Testis (tissue), 2 donors: Measurements from ENCODE around the gene SOX18.

Experiments used
- POLR2A ChIP-seq: fragments of 450-650 bp; IDR thresholded peaks from one replicate; pipeline ENCODE4 v1.6.1; 2017; ENCODE audit warnings: antibody characterized with exemption, mild to moderate bottlenecking, moderate library complexity
- TF ChIP-seq, protein P1 (sequence below), 3 experiments: fragments of 450-650 bp in 2 of 3; fragments of 200-600 bp in 1 of 3; sonication (generic) in 1 of 3; IDR thresholded peaks; one replicate each; pipeline ENCODE4 v1.5.1; 2016 to 2019; ENCODE audit warnings: antibody characterized with exemption in 3 of 3, mild to moderate bottlenecking in 2 of 3, moderate library complexity in 1 of 3

DNA sequence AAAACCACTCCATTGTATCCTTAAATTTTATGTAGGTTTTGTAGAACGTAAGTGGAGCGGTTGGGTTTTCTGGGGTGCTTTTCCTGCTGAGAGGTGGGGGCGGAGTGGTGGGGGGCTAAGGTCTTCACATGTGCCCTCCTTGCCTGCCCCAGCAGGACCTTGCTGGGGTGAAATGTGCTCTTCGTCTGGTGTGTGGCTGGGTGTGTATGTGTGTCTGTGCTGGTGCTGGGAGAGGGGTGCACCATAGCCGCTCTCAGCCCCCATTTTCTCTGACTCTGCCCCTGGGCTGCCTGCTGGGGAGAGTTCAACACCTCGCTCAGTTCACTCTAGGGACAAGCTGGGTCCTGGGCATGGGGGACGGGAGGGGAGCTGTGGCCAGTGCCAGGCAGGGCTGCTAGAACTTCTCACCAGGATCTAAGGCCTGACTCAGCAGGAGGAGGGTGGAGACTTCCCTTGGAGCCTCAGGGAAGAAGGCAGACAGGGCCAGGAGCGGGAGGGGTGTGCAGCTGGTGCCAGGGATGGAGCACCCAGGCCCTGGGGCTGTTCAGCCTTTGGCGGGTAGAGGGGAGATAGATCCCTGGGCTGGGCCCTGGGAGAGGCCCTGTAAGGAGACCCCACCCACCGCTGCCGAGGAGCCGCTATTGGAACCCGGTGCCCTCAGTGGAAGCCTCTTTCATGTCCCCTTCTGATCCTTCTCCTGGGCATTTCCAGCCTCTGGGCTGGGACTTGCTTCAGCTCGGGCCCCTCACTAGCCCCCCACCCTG is 4.8 kb downstream of the SOX18 start:
- TF ChIP-seq, protein P1, sequence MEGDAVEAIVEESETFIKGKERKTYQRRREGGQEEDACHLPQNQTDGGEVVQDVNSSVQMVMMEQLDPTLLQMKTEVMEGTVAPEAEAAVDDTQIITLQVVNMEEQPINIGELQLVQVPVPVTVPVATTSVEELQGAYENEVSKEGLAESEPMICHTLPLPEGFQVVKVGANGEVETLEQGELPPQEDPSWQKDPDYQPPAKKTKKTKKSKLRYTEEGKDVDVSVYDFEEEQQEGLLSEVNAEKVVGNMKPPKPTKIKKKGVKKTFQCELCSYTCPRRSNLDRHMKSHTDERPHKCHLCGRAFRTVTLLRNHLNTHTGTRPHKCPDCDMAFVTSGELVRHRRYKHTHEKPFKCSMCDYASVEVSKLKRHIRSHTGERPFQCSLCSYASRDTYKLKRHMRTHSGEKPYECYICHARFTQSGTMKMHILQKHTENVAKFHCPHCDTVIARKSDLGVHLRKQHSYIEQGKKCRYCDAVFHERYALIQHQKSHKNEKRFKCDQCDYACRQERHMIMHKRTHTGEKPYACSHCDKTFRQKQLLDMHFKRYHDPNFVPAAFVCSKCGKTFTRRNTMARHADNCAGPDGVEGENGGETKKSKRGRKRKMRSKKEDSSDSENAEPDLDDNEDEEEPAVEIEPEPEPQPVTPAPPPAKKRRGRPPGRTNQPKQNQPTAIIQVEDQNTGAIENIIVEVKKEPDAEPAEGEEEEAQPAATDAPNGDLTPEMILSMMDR (IDR thresholded peaks at IDR 0.05): no peak
- no peak for TF ChIP-seq POLR2A
